Measurements from ENCODE around the gene FOXC2. TPM values are rescaled to one million over a fixed set of nuclear protein-coding genes. Genes with fewer than 3 reads are reported as not detected.

Gene FOXC2
- total and polyA plus RNA-seq, 9 of the 15 experiments (the other 6 are each of a cell fraction or from before 2014, with no cell fraction given) = 0.01 to 0.11 (median 0.10) TPM; not detected in 5

DNA sequence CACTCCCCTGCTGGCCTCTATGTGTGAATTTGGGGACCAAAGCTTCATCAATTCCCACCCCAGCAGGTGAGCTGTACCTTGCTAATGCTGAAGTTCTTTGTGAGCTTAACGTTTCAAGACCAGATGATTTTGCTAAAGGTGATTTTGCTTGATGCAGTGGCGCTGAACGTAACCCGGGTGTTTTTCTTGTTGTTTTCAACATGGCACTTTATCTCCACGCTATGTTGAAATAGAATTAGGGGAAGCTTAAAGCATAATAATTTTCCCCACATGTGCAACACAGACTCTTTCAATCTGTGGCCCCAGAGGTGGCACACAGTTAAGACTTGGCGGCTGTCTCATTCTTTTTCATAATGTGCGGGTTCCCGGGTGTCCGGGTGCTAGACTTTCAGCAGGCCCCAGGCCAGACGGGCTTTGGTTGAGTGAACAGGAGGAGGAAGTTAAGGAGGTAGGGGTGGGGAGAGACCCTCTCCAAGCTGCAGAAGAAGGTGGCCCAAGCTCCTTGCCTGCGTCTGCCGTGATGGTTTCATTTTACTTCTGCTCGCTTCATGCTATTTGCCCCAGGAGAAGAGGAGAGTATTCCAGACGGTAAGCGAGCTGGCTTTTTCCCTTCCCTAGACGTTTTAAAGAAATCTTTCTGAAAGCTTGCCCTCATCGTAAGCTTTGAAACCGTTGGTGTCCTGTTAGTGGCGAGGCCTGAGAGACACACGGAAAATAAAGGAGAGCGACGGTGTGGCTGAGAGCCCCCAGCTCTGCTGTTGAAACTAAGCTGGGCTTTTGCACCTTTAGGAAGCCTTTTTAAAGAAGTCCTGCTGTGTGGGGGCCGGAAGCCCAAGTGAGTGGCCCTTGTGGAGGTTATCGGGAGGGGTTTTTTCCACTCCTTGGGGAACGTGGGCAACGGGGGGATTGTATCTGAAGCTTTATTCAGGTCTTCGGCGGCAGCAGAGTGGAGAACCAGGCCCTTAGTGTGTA is 4.2 kb downstream of the FOXC2 start:
- no peaks in the 10 kb centered on the region for H3K36me3 ChIP-seq (ENCODE audit: control insufficient read depth, insufficient read depth, low read length)
- no peak for DNase-seq (ENCODE audit: extremely low read depth in 1 of 4, low spot score in 3 of 4)
- no peak overlapping the region for H3K4me3 ChIP-seq
- H3K27ac ChIP-seq (ENCODE audit: extremely low read depth, low read depth, low read length) = no peak overlapping the region
- no peak overlapping the region for H3K4me2 ChIP-seq (ENCODE audit: insufficient read depth, low read length)
- peaks cover 0 to 9% of the 10 kb centered on the region in 2 experiments; a peak in 2 of 5 replicates for H3K4me1 ChIP-seq (replicated peaks in 1 of 2; ENCODE audit: control insufficient read depth in 2 of 2, insufficient read depth in 2 of 2, low read length in 2 of 2)
- in situ Hi-C loops (cut with MboI) = loop anchor here (25.0 kb wide), 1 partner anchor 1066 kb away; no protein-coding TSS in a partner anchor
- no TSS peak for BruUV-seq (replicated peaks)
- H4K20me1 ChIP-seq (replicated peaks; ENCODE audit: control insufficient read depth, insufficient read depth, low read length) = peaks cover 4% of the 10 kb centered on the region
- no peaks in the 10 kb centered on the region for H3K9me3 ChIP-seq (replicated peaks; ENCODE audit: control insufficient read depth, insufficient read depth, low read depth, low read length)
- H3K27me3 ChIP-seq (ENCODE audit: control insufficient read depth in 2 of 2, insufficient read depth in 2 of 2, low read length in 2 of 2) = peaks cover 29 to 56% of the 10 kb centered on the region in 2 experiments
- no peaks in the 10 kb centered on the region for H3K9me1 ChIP-seq (ENCODE audit: control insufficient read depth, insufficient read depth, low read length)
- no peak for ATAC-seq
- no peak overlapping the region for H3K9ac ChIP-seq (ENCODE audit: insufficient read depth in 1 of 2, low read depth in 2 of 2, low read length in 2 of 2)
- intact Hi-C loops (cut with micrococcal nuclease) = no loop called here
- CTCF ChIA-PET (ENCODE audit: low intra/inter-chr PET ratio) = no interaction called here
- POLR2A ChIA-PET = interaction anchor here (0.6 kb wide), 1 partner anchor 529 kb away, joined by 3 read pairs; no protein-coding TSS in a partner anchor
- FAIRE-seq = no peak
- no peak overlapping the region for H2AFZ ChIP-seq (ENCODE audit: low read depth, low read length)
- 8% methylated on average over 28 of the region's 28 CpGs for WGBS (ENCODE audit: insufficient coverage, low coverage, missing lambda C conversion rate)
- H3K79me2 ChIP-seq (ENCODE audit: control insufficient read depth, insufficient read depth, low read length) = no peaks in the 10 kb centered on the region
- TF ChIP-seq BHLHE40 (IDR thresholded peaks at IDR 0.05; ENCODE audit: low read length) = no peak
- no peak for TF ChIP-seq CAMTA2 (CRISPR knock-in tag; conservative IDR thresholded peaks at IDR 0.05)
- TF ChIP-seq, protein P1, sequence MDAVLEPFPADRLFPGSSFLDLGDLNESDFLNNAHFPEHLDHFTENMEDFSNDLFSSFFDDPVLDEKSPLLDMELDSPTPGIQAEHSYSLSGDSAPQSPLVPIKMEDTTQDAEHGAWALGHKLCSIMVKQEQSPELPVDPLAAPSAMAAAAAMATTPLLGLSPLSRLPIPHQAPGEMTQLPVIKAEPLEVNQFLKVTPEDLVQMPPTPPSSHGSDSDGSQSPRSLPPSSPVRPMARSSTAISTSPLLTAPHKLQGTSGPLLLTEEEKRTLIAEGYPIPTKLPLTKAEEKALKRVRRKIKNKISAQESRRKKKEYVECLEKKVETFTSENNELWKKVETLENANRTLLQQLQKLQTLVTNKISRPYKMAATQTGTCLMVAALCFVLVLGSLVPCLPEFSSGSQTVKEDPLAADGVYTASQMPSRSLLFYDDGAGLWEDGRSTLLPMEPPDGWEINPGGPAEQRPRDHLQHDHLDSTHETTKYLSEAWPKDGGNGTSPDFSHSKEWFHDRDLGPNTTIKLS (IDR thresholded peaks at IDR 0.05; ENCODE audit: borderline replicate concordance, low read depth) = no peak
- TF ChIP-seq SFPQ (IDR thresholded peaks at IDR 0.05; ENCODE audit: low read depth, low read length) = no peak
- no peak for TF ChIP-seq ZNF449 (CRISPR knock-in tag; IDR thresholded peaks at IDR 0.05)
- TF ChIP-seq SMAD4 (CRISPR knock-in tag; conservative IDR thresholded peaks at IDR 0.05) = no peak
- no peak for TF ChIP-seq HMG20A (CRISPR knock-in tag; conservative IDR thresholded peaks at IDR 0.05)
- TF ChIP-seq XRCC3 (IDR thresholded peaks at IDR 0.05) = no peak
- no peak for TF ChIP-seq KAT8 (IDR thresholded peaks at IDR 0.05; ENCODE audit: low read depth)
- no peak for TF ChIP-seq ETV5 (CRISPR knock-in tag; IDR thresholded peaks at IDR 0.05; ENCODE audit: low read depth)
- no peak for TF ChIP-seq ADNP (tag; IDR thresholded peaks at IDR 0.05)
- no peak for TF ChIP-seq MBD2 (IDR thresholded peaks at IDR 0.05; ENCODE audit: borderline replicate concordance, low read depth)
- TF ChIP-seq SMARCE1 (IDR thresholded peaks at IDR 0.05) = no peak
- no peak for TF ChIP-seq ZNF384 (IDR thresholded peaks at IDR 0.05; ENCODE audit: low read depth, low read length)
- no peak for TF ChIP-seq KLF10 (CRISPR knock-in tag; IDR thresholded peaks at IDR 0.05)
- TF ChIP-seq IFI16 (CRISPR knock-in tag; IDR thresholded peaks at IDR 0.05) = no peak
